ENCODE measurements around the gene SIL1. TPM values are rescaled to one million over a fixed set of nuclear protein-coding genes. Genes with fewer than 3 reads are reported as not detected.

Gene SIL1
- total and polyA plus RNA-seq, 5 donors from 2014 or later, result 9.8 to 12.3 (median 11.2) TPM

DNA sequence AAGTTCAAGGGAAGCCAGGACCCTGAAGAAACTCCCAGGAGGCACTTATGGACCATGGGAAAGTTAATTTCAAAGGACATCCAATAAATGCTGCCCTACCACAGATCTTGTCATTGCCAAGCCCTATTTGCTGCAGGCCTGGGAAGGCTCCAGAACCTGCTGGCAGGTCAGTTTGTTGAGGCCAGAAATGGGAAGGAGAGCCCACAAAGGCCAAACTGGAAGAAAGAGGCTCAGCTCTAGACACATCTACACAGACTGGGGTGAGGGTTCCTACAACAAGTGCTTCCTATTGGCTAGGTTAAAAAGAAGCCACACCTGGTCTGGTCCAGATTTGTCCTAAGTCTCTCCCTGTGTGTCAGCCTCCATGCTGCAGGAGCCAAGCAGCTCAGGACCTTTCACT, 94.4 kb downstream of the SIL1 start:
- no peaks in the 10 kb centered on the region for H3K4me1 ChIP-seq (ENCODE audit: control insufficient read depth, insufficient read depth, low read length, poor library complexity, severe bottlenecking)
- H3K4me3 ChIP-seq (ENCODE audit: low read depth, low read length), result no peak overlapping the region
- no peak for ATAC-seq (ENCODE audit: low read depth in 2 of 2)
- no peaks in the 10 kb centered on the region for H3K9me3 ChIP-seq (ENCODE audit: control insufficient read depth in 2 of 2, low read length in 2 of 2)
- Mint-ChIP-seq H3K27me3 (no peaks in the 10 kb centered on the region), H3K9me3 (no peaks in the 10 kb centered on the region), H3K4me3 (no peak overlapping the region), H3K36me3 (peaks cover 26% of the 10 kb centered on the region), H3K27ac (no peak overlapping the region), H3K4me1 (peaks cover 0 to 2% (median 0%) of the 10 kb centered on the region in 4 donors)
- no peak overlapping the region for H3K27ac ChIP-seq (ENCODE audit: insufficient read depth, low read length, poor library complexity, severe bottlenecking)
- no peaks in the 10 kb centered on the region for H3K36me3 ChIP-seq (ENCODE audit: control insufficient read depth, insufficient read depth, low read length)
- no peak for DNase-seq
- H3K27me3 ChIP-seq (ENCODE audit: control insufficient read depth, insufficient read depth, low read length), result no peaks in the 10 kb centered on the region

DNA sequence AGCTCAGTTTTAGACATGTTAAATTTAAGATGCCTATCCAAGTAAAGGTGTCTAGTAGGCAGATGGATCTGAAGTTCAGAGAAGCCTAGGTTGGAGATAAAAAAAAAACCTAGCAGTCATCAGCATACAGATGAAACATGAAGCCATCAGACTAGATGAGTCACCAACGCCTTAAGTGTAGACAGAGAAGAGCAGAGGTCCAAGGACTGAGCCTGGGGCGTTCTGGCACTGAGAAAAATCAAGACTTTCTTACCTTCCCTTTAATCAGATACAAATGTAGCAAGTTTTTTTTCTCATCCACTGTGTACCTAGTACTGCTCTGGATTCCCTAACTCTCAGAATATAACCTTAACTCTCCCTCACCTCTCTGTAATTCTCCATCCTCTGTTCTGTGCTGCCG, 97.3 kb downstream of the SIL1 start:
- no peak for ATAC-seq (ENCODE audit: low read depth in 2 of 2)
- DNase-seq, result no peak
- no peaks in the 10 kb centered on the region for H3K27me3 ChIP-seq (ENCODE audit: control insufficient read depth, insufficient read depth, low read length)
- peaks cover 0 to 2% (median 0%) of the 10 kb centered on the region in 7 donors for H3K9me3 Mint-ChIP-seq
- H3K4me1 ChIP-seq (ENCODE audit: control insufficient read depth, insufficient read depth, low read length, poor library complexity, severe bottlenecking), result no peaks in the 10 kb centered on the region
- H3K4me3 Mint-ChIP-seq, result no peak overlapping the region
- peaks cover 0 to 2% (median 0%) of the 10 kb centered on the region in 4 donors for H3K4me1 Mint-ChIP-seq
- H3K4me3 ChIP-seq (ENCODE audit: low read depth, low read length), result no peak overlapping the region
- H3K9me3 ChIP-seq (ENCODE audit: control insufficient read depth in 2 of 2, low read length in 2 of 2), result no peaks in the 10 kb centered on the region
- no peaks in the 10 kb centered on the region for H3K27me3 Mint-ChIP-seq
- no peaks in the 10 kb centered on the region for H3K36me3 ChIP-seq (ENCODE audit: control insufficient read depth, insufficient read depth, low read length)
- no peak overlapping the region for H3K27ac ChIP-seq (ENCODE audit: insufficient read depth, low read length, poor library complexity, severe bottlenecking)
- H3K36me3 Mint-ChIP-seq, result peaks cover 27% of the 10 kb centered on the region
- no peak overlapping the region for H3K27ac Mint-ChIP-seq

DNA sequence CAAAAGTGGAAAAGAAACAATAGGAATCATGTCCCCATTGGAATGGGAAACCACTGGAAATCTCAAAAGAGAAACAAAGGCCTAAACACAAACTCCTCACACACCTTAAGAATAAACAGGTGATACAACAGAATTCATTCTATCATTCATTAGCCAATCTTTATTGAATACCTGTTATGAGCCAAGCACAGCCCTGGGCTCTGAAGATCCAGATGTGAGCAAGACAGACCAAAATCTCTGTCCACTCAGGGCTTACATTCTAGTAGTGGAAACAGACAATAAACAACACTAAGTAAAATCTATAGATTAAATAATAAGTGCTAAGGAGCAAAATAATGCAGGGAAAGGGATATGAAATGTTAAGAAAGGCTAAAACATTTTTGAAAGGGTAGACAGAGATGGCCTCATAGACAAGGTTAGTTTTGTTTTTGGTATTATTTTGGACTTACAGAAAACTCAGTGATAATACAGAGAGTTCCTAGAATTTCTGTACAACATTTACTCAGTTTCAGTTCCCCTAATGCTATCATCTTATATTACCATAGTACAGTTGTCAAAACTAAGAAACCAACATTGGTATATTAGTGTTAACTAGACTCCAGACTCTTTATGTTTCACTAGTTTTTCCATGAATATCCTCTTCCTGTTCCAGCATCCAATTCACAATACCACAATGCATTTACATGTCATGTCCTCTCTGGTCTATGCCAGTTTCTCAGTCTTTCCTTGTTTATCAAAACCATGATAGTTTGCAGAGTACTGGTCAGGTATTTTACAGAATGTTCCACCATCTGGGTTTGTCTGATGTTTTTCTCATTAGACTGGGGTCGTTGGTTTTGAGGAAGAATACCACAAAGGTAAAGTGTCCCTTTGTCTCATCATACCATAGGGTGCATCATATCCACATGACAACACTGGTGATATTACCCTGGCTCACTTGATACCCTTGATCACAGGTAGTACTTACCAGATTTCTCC, 103.7 kb downstream of the SIL1 start:
- H3K9me3 ChIP-seq (ENCODE audit: control insufficient read depth in 2 of 2, low read length in 2 of 2), result no peaks in the 10 kb centered on the region
- peaks cover 0 to 2% (median 0%) of the 10 kb centered on the region in 7 donors for H3K9me3 Mint-ChIP-seq
- peaks cover 14% of the 10 kb centered on the region for H3K36me3 Mint-ChIP-seq
- H3K27ac ChIP-seq (ENCODE audit: insufficient read depth, low read length, poor library complexity, severe bottlenecking), result no peak overlapping the region
- no peak overlapping the region for H3K4me3 ChIP-seq (ENCODE audit: low read depth, low read length)
- ATAC-seq (ENCODE audit: low read depth in 2 of 2) (no peak), DNase-seq (peak in 1 of 3 donors; percentile 17)
- peaks cover 0 to 11% (median 2%) of the 10 kb centered on the region in 4 donors for H3K4me1 Mint-ChIP-seq
- no peaks in the 10 kb centered on the region for H3K27me3 Mint-ChIP-seq
- H3K27me3 ChIP-seq (ENCODE audit: control insufficient read depth, insufficient read depth, low read length), result no peaks in the 10 kb centered on the region
- no peak overlapping the region for H3K27ac Mint-ChIP-seq
- no peaks in the 10 kb centered on the region for H3K4me1 ChIP-seq (ENCODE audit: control insufficient read depth, insufficient read depth, low read length, poor library complexity, severe bottlenecking)
- H3K36me3 ChIP-seq (ENCODE audit: control insufficient read depth, insufficient read depth, low read length), result no peaks in the 10 kb centered on the region
- H3K4me3 Mint-ChIP-seq, result no peak overlapping the region

DNA sequence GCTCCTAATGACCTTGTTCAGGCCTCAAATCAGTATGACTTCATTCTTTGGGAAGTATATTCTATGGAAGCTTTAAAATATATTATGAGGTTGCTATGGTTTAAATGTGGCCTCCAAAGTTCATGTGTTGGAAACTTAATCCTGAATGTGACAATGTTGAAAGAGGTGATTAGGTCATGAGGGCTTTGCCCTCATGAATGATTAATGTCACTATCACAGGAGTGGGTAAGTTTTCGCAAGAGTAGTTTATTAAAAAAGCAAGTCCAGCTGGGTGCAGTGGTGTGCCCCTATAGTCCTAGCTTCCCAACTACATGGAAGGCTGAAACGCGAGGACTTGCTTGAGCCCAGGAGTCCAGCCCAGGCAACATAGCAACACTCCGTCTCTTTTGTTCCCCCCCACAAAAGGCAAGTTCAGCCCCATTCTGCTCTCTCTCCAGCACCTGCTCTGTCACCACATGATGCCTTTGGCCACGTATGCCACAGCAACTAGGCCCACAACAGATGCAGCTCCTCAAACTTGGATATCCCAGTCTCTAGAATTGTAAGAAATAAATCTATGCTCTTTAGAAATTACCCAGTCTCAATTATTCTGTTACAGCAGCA, 105.3 kb downstream of the SIL1 start:
- Histone ChIP-seq H3K36me3 (ENCODE audit: control insufficient read depth, insufficient read depth, low read length) (no peaks in the 10 kb centered on the region), H3K27ac (ENCODE audit: insufficient read depth, low read length, poor library complexity, severe bottlenecking) (no peak overlapping the region), H3K4me1 (ENCODE audit: control insufficient read depth, insufficient read depth, low read length, poor library complexity, severe bottlenecking) (no peaks in the 10 kb centered on the region), H3K9me3 (ENCODE audit: control insufficient read depth in 2 of 2, low read length in 2 of 2) (no peaks in the 10 kb centered on the region), H3K4me3 (ENCODE audit: low read depth, low read length) (no peak overlapping the region), H3K27me3 (ENCODE audit: control insufficient read depth, insufficient read depth, low read length) (no peaks in the 10 kb centered on the region)
- Mint-ChIP-seq H3K36me3 (peaks cover 9% of the 10 kb centered on the region), H3K4me1 (peaks cover 0 to 15% (median 3%) of the 10 kb centered on the region in 4 donors), H3K9me3 (peaks cover 0 to 2% (median 0%) of the 10 kb centered on the region in 7 donors), H3K4me3 (no peak overlapping the region), H3K27me3 (no peaks in the 10 kb centered on the region), H3K27ac (peak overlapping the region in 1 of 3 donors; percentile 21)
- DNase-seq, result no peak
- no peak for ATAC-seq (ENCODE audit: low read depth in 2 of 2)

DNA sequence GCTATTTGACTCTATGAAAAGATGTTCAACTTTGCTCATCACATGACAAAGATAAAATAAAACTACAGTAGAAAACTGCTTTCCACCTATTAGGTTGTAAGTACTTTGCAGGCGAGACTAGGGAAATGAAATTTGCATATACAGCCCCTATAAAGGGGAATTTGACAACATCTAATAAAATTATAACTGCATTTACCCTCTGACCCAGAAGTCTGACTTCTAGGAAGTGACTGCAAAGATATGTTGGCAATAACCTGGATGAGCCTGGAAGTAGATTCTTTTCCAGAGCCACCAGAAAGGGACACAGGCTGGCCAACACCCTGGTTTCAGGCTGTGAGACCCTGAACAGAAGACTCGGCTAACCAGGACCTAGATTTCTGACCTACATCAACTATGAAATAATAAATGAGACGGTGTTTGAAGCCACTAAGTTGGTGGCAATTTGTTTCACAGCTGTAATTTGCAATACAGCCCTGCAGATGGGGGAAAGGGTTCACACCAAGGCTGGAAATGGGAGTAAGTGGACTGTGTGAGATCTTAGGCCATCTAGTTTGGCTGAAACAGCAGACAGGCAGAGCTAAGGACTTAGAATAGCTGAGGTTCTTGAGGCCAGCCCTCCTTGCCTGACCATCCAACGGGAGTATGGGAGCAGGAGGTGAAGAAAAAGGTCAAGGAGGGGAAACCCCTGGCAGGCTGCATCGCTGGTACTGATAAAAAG, 106.6 kb downstream of the SIL1 start:
- H3K4me3 Mint-ChIP-seq, result no peak overlapping the region
- no peaks in the 10 kb centered on the region for H3K27me3 Mint-ChIP-seq
- no peak overlapping the region for H3K4me3 ChIP-seq (ENCODE audit: low read depth, low read length)
- H3K27me3 ChIP-seq (ENCODE audit: control insufficient read depth, insufficient read depth, low read length), result no peaks in the 10 kb centered on the region
- no peak for DNase-seq
- H3K4me1 ChIP-seq (ENCODE audit: control insufficient read depth, insufficient read depth, low read length, poor library complexity, severe bottlenecking), result no peaks in the 10 kb centered on the region
- peaks cover 0 to 2% (median 0%) of the 10 kb centered on the region in 7 donors for H3K9me3 Mint-ChIP-seq
- no peak overlapping the region for H3K27ac Mint-ChIP-seq
- peaks cover 13% of the 10 kb centered on the region for H3K36me3 Mint-ChIP-seq
- no peak for ATAC-seq (ENCODE audit: low read depth in 2 of 2)
- H3K4me1 Mint-ChIP-seq, result peaks cover 0 to 15% (median 3%) of the 10 kb centered on the region in 4 donors
- H3K9me3 ChIP-seq (ENCODE audit: control insufficient read depth in 2 of 2, low read length in 2 of 2), result no peaks in the 10 kb centered on the region
- no peak overlapping the region for H3K27ac ChIP-seq (ENCODE audit: insufficient read depth, low read length, poor library complexity, severe bottlenecking)
- H3K36me3 ChIP-seq (ENCODE audit: control insufficient read depth, insufficient read depth, low read length), result no peaks in the 10 kb centered on the region

DNA sequence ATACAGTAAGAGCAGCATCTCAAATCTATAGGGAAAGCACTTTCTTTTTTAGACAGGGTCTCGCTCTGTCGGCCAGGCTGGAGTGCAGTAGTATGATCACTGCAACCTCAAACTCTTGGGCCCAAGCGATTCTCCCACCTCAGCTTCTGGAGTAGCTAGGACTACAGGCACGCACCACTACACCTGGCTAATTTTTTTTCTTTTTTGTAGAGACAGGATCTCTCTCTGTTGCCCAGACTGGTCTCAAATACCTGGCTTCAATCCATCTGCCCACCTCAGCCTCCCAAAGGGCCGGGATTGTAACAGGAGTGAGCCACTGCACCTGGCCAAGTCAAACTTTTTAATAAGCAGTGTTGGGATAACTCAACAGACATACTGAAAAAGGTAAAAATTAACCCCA, 107.6 kb downstream of the SIL1 start:
- Mint-ChIP-seq H3K36me3 (peaks cover 15% of the 10 kb centered on the region), H3K4me3 (no peak overlapping the region), H3K27ac (no peak overlapping the region), H3K4me1 (peaks cover 0 to 15% (median 3%) of the 10 kb centered on the region in 4 donors), H3K27me3 (no peaks in the 10 kb centered on the region), H3K9me3 (peaks cover 0 to 2% (median 0%) of the 10 kb centered on the region in 7 donors)
- DNase-seq (no peak), ATAC-seq (ENCODE audit: low read depth in 2 of 2) (no peak)
- Histone ChIP-seq H3K9me3 (ENCODE audit: control insufficient read depth in 2 of 2, low read length in 2 of 2) (no peaks in the 10 kb centered on the region), H3K27ac (ENCODE audit: insufficient read depth, low read length, poor library complexity, severe bottlenecking) (no peak overlapping the region), H3K27me3 (ENCODE audit: control insufficient read depth, insufficient read depth, low read length) (no peaks in the 10 kb centered on the region), H3K4me1 (ENCODE audit: control insufficient read depth, insufficient read depth, low read length, poor library complexity, severe bottlenecking) (no peaks in the 10 kb centered on the region), H3K4me3 (ENCODE audit: low read depth, low read length) (no peak overlapping the region), H3K36me3 (ENCODE audit: control insufficient read depth, insufficient read depth, low read length) (no peaks in the 10 kb centered on the region)

DNA sequence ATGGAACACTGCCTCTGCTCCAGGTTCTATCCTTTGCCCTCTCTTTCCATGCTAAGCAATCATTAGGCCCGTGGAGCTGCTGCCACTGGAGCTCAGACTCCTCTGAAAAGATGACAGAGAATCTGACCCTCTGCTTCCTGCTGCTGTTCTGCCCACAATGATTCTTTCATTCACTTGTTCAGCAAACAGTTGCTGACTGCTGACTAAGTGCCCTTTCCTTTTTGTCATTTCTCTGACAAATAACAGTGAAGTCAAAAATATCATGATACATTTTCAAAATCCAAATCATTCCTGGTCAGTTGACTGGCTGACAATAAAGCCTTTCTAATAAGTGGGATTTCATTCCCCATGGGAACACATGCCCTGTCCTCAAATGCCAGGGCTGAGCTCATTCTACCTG, 110.1 kb downstream of the SIL1 start:
- ATAC-seq (ENCODE audit: low read depth in 2 of 2), result no peak
- H3K27ac ChIP-seq (ENCODE audit: insufficient read depth, low read length, poor library complexity, severe bottlenecking), result no peak overlapping the region
- H3K27me3 ChIP-seq (ENCODE audit: control insufficient read depth, insufficient read depth, low read length), result no peaks in the 10 kb centered on the region
- Mint-ChIP-seq H3K9me3 (peaks cover 0 to 6% (median under 1%) of the 10 kb centered on the region in 7 donors), H3K36me3 (peaks cover 18% of the 10 kb centered on the region), H3K27me3 (no peaks in the 10 kb centered on the region), H3K4me1 (peaks cover 0 to 9% (median 3%) of the 10 kb centered on the region in 4 donors), H3K27ac (peak overlapping the region in 1 of 3 donors; percentile 73), H3K4me3 (peak overlapping the region in 1 of 4 donors; percentile 36)
- no peak overlapping the region for H3K4me3 ChIP-seq (ENCODE audit: low read depth, low read length)
- H3K36me3 ChIP-seq (ENCODE audit: control insufficient read depth, insufficient read depth, low read length), result no peaks in the 10 kb centered on the region
- no peaks in the 10 kb centered on the region for H3K4me1 ChIP-seq (ENCODE audit: control insufficient read depth, insufficient read depth, low read length, poor library complexity, severe bottlenecking)
- DNase-seq, result no peak
- no peaks in the 10 kb centered on the region for H3K9me3 ChIP-seq (ENCODE audit: control insufficient read depth in 2 of 2, low read length in 2 of 2)

All from CD4-positive, CD25-positive, alpha-beta regulatory T cell (primary cell).